ENCODE measurements around the gene IL1RAPL2. TPM values are rescaled to one million over a fixed set of nuclear protein-coding genes. Genes with fewer than 3 reads are reported as not detected.

The IL1RAPL2 gene
- polyA plus RNA-seq, 1 donor: 0.16 TPM

- no peaks in the 10 kb centered on the region for H3K27me3 ChIP-seq (ENCODE audit: control insufficient read depth, insufficient read depth, low read length)
Observed at GRCh38 chrX:105462186-105462585, 896.2 kb downstream of the IL1RAPL2 start.

GRCh38 chrX:105463473-105463872 lies 897.5 kb downstream of the IL1RAPL2 start:
- H3K27me3 ChIP-seq (ENCODE audit: control insufficient read depth, insufficient read depth, low read length): no peaks in the 10 kb centered on the region
- no peaks in the 10 kb centered on the region for H3K9me3 ChIP-seq (ENCODE audit: control insufficient read depth, low read depth, low read length)
- H3K4me3 ChIP-seq (ENCODE audit: low read length): no peak overlapping the region
- DNase-seq: no peak
- H3K27ac ChIP-seq (ENCODE audit: low read length): no peak overlapping the region
- WGBS (ENCODE audit: insufficient coverage, low lambda C conversion rate): no CpG with 5 or more reads among the region's 3 CpGs
- H3K4me1 ChIP-seq (ENCODE audit: control insufficient read depth, insufficient read depth, low read length): no peaks in the 10 kb centered on the region
- H3K36me3 ChIP-seq (ENCODE audit: control insufficient read depth, insufficient read depth, low read length): no peaks in the 10 kb centered on the region

More at GRCh38 chrX:105462186-105462585, 896.2 kb downstream of the IL1RAPL2 start:
- Histone ChIP-seq H3K36me3 (ENCODE audit: control insufficient read depth, insufficient read depth, low read length) (no peaks in the 10 kb centered on the region), H3K9me3 (ENCODE audit: control insufficient read depth, low read depth, low read length) (no peaks in the 10 kb centered on the region), H3K27ac (ENCODE audit: low read length) (no peak overlapping the region), H3K4me1 (ENCODE audit: control insufficient read depth, insufficient read depth, low read length) (no peaks in the 10 kb centered on the region), H3K4me3 (ENCODE audit: low read length) (no peak overlapping the region)
- DNase-seq: no peak
- WGBS (ENCODE audit: insufficient coverage, low lambda C conversion rate): 80% methylated on average over 1 of the region's 1 CpG

DNA sequence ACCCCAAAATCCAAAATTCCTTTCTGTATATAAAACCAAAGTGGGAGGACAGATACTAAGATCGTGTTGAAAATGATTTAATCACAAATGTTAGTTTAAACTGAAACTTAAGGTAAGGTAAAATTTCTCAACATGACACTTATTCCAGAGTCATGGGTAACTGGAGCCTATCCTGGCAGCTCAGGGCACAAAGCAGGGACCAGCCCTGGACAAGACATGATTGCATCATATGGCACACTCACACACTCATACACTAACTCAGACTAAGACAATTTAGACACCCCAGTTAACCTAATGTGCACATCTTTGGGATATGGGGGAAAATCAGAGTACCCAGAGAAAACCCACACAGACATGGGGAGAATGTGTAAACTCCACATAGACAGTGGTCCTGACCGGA lies 898.6 kb downstream of the IL1RAPL2 start:
- H3K27ac ChIP-seq (ENCODE audit: low read length): no peak overlapping the region
- no peak overlapping the region for H3K4me3 ChIP-seq (ENCODE audit: low read length)
- H3K27me3 ChIP-seq (ENCODE audit: control insufficient read depth, insufficient read depth, low read length): no peaks in the 10 kb centered on the region
- DNase-seq: no peak
- no peaks in the 10 kb centered on the region for H3K9me3 ChIP-seq (ENCODE audit: control insufficient read depth, low read depth, low read length)
- no CpG with 5 or more reads among the region's 2 CpGs for WGBS (ENCODE audit: insufficient coverage, low lambda C conversion rate)
- H3K36me3 ChIP-seq (ENCODE audit: control insufficient read depth, insufficient read depth, low read length): no peaks in the 10 kb centered on the region
- H3K4me1 ChIP-seq (ENCODE audit: control insufficient read depth, insufficient read depth, low read length): no peaks in the 10 kb centered on the region

- DNase-seq: no peak
- Histone ChIP-seq H3K36me3 (ENCODE audit: control insufficient read depth, insufficient read depth, low read length) (no peaks in the 10 kb centered on the region), H3K4me1 (ENCODE audit: control insufficient read depth, insufficient read depth, low read length) (no peaks in the 10 kb centered on the region), H3K27ac (ENCODE audit: low read length) (no peak overlapping the region), H3K4me3 (ENCODE audit: low read length) (no peak overlapping the region), H3K27me3 (ENCODE audit: control insufficient read depth, insufficient read depth, low read length) (no peaks in the 10 kb centered on the region), H3K9me3 (ENCODE audit: control insufficient read depth, low read depth, low read length) (no peaks in the 10 kb centered on the region)
Observed at GRCh38 chrX:105468741-105469140, 902.7 kb downstream of the IL1RAPL2 start.

GRCh38 chrX:105471597-105471996 lies 905.6 kb downstream of the IL1RAPL2 start:
- Histone ChIP-seq H3K4me1 (ENCODE audit: control insufficient read depth, insufficient read depth, low read length) (no peaks in the 10 kb centered on the region), H3K36me3 (ENCODE audit: control insufficient read depth, insufficient read depth, low read length) (no peaks in the 10 kb centered on the region), H3K27ac (ENCODE audit: low read length) (no peak overlapping the region), H3K9me3 (ENCODE audit: control insufficient read depth, low read depth, low read length) (no peaks in the 10 kb centered on the region), H3K27me3 (ENCODE audit: control insufficient read depth, insufficient read depth, low read length) (no peaks in the 10 kb centered on the region), H3K4me3 (ENCODE audit: low read length) (no peak overlapping the region)
- no peak for DNase-seq

DNA sequence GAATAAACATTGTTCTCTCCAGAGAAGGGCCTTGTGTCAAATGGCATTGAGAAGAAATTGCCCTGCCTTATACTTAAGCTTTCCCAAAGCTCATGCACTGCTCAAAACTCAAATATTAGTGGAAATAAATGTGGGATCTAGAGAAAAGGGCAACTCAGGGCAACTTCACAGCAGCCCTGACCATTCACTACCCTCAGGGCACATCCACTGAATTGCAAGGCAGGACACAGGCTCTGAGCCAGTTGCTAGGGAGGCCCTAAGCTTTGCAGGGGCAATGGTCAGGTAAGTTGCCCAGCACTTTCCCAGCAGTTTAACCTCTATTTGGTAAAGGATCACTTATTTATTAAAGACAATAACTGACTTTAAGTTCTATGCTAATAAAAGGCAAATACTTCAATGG lies 909.8 kb downstream of the IL1RAPL2 start:
- no peak overlapping the region for H3K27ac ChIP-seq (ENCODE audit: low read length)
- H3K36me3 ChIP-seq (ENCODE audit: control insufficient read depth, insufficient read depth, low read length): no peaks in the 10 kb centered on the region
- no peaks in the 10 kb centered on the region for H3K4me1 ChIP-seq (ENCODE audit: control insufficient read depth, insufficient read depth, low read length)
- H3K4me3 ChIP-seq (ENCODE audit: low read length): no peak overlapping the region
- no peaks in the 10 kb centered on the region for H3K9me3 ChIP-seq (ENCODE audit: control insufficient read depth, low read depth, low read length)
- DNase-seq: no peak
- H3K27me3 ChIP-seq (ENCODE audit: control insufficient read depth, insufficient read depth, low read length): no peaks in the 10 kb centered on the region

DNA sequence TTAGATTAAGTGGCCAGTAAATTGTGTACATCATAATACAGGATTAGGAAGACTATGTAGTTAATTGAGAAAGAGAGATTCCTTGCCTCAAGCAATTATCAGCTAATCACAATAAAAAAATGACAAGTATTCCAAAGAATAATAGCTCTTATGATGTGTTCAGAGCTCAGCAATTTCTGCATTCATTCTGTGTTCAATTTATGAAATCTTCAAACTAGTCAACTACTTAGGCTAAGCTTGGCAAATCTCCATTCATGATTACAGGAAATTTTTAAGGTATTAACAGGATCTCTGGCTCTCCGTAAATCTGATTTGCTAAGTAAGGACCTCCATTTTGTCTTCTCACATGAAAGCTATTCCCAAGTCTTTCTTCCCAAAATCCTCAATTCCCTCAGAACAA lies 911.4 kb downstream of the IL1RAPL2 start:
- no CpG with 5 or more reads among the region's 1 CpG for WGBS (ENCODE audit: insufficient coverage, low lambda C conversion rate)
- no peak for DNase-seq
- no peak overlapping the region for H3K27ac ChIP-seq (ENCODE audit: low read length)
- H3K27me3 ChIP-seq (ENCODE audit: control insufficient read depth, insufficient read depth, low read length): no peaks in the 10 kb centered on the region
- H3K4me1 ChIP-seq (ENCODE audit: control insufficient read depth, insufficient read depth, low read length): no peaks in the 10 kb centered on the region
- no peaks in the 10 kb centered on the region for H3K36me3 ChIP-seq (ENCODE audit: control insufficient read depth, insufficient read depth, low read length)
- no peak overlapping the region for H3K4me3 ChIP-seq (ENCODE audit: low read length)
- H3K9me3 ChIP-seq (ENCODE audit: control insufficient read depth, low read depth, low read length): no peaks in the 10 kb centered on the region

DNA sequence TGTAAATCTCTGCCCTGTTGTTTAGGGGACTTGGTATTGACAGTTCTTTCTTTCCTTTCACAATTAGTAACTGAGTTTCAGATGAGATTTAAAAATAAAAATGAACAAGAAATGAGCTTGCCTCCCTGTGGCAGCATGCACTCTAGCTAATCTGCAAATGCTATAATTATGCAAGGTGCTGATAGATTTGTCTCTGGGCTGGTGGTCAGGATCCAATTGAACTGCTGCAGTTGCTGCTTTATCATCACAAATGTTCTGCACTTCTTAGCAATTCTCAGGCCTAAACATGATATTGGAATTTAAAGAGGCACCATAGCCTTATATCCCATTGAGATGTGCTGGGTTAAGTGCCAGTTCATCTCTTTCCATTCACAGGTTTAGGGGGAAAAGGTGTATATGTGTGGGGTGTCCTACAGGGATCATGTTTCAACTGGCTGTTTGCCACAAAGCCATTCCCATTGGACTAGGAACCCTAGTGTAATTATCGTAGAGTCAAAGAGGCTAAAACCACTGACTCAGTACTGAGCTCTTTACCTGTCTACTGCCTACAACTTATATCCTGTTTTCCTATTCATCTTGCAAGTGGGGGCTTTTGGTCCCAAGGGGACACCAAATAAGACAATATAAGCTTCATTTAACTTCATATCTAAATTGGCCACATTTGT lies 914.8 kb downstream of the IL1RAPL2 start:
- Histone ChIP-seq H3K4me1 (ENCODE audit: control insufficient read depth, insufficient read depth, low read length) (no peaks in the 10 kb centered on the region), H3K4me3 (ENCODE audit: low read length) (no peak overlapping the region), H3K36me3 (ENCODE audit: control insufficient read depth, insufficient read depth, low read length) (no peaks in the 10 kb centered on the region), H3K9me3 (ENCODE audit: control insufficient read depth, low read depth, low read length) (no peaks in the 10 kb centered on the region), H3K27me3 (ENCODE audit: control insufficient read depth, insufficient read depth, low read length) (no peaks in the 10 kb centered on the region), H3K27ac (ENCODE audit: low read length) (no peak overlapping the region)
- no peak for DNase-seq
- no CpG with 5 or more reads among the region's 1 CpG for WGBS (ENCODE audit: insufficient coverage, low lambda C conversion rate)

DNA sequence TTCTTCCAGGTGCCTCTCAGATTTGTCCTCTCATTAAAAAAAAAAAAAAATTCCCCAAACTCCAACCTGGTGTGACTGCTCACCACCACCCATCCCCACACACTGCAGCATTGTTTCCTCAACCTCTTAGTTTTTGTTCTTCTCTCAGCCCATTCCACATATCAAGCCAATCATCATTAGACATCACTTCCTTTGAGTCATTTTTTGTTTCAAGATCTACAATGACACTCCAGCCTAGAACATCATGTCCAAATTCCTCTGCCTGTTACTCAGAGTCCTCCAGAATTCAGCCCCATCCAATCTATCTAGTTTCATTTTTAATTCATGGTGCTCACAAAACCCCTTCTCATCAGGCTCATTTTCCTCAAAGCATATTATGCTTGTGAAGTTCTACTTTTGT lies 917.0 kb downstream of the IL1RAPL2 start:
- no peak overlapping the region for H3K27ac ChIP-seq (ENCODE audit: low read length)
- no peaks in the 10 kb centered on the region for H3K4me1 ChIP-seq (ENCODE audit: control insufficient read depth, insufficient read depth, low read length)
- no peaks in the 10 kb centered on the region for H3K27me3 ChIP-seq (ENCODE audit: control insufficient read depth, insufficient read depth, low read length)
- H3K9me3 ChIP-seq (ENCODE audit: control insufficient read depth, low read depth, low read length): no peaks in the 10 kb centered on the region
- no peak for DNase-seq
- H3K4me3 ChIP-seq (ENCODE audit: low read length): no peak overlapping the region
- no peaks in the 10 kb centered on the region for H3K36me3 ChIP-seq (ENCODE audit: control insufficient read depth, insufficient read depth, low read length)

GRCh38 chrX:105488716-105489115 lies 922.7 kb downstream of the IL1RAPL2 start:
- Histone ChIP-seq H3K27me3 (ENCODE audit: control insufficient read depth, insufficient read depth, low read length) (no peaks in the 10 kb centered on the region), H3K4me3 (ENCODE audit: low read length) (no peak overlapping the region), H3K4me1 (ENCODE audit: control insufficient read depth, insufficient read depth, low read length) (no peaks in the 10 kb centered on the region), H3K36me3 (ENCODE audit: control insufficient read depth, insufficient read depth, low read length) (no peaks in the 10 kb centered on the region), H3K9me3 (ENCODE audit: control insufficient read depth, low read depth, low read length) (no peaks in the 10 kb centered on the region), H3K27ac (ENCODE audit: low read length) (no peak overlapping the region)
- WGBS (ENCODE audit: insufficient coverage, low lambda C conversion rate): no CpG with 5 or more reads among the region's 1 CpG
- no peak for DNase-seq

GRCh38 chrX:105495376-105495775 lies 929.4 kb downstream of the IL1RAPL2 start:
- Histone ChIP-seq H3K4me3 (ENCODE audit: low read length) (no peak overlapping the region), H3K9me3 (ENCODE audit: control insufficient read depth, low read depth, low read length) (no peaks in the 10 kb centered on the region), H3K27ac (ENCODE audit: low read length) (no peak overlapping the region)

More at GRCh38 chrX:105495376-105495775, 929.4 kb downstream of the IL1RAPL2 start:
- Histone ChIP-seq H3K27me3 (ENCODE audit: control insufficient read depth, insufficient read depth, low read length) (no peaks in the 10 kb centered on the region), H3K36me3 (ENCODE audit: control insufficient read depth, insufficient read depth, low read length) (no peaks in the 10 kb centered on the region), H3K4me1 (ENCODE audit: control insufficient read depth, insufficient read depth, low read length) (no peaks in the 10 kb centered on the region)
- no peak for DNase-seq

Measured in large intestine (tissue), 3 donors.